Skeletal muscle tissue (tissue), 1 donor: ENCODE data around the gene GHDC. TPM values are rescaled to one million over a fixed set of nuclear protein-coding genes. Genes with fewer than 3 reads are reported as not detected.

Source experiments
- total RNA-seq: library from RNA; depleted of rRNA; stranded (reverse); fragments of >200 nt; gene quantifications from one replicate; pipeline ENCODE4 v1.2.3, GENCODE V29; 2014

The GHDC gene
- total RNA-seq, 1 donor from 2014 or later: 7.3 TPM

Other genes with a start within 250 kb of the GHDC start
- gene CNP, start 227.7 kb downstream of the GHDC start, total RNA-seq: 25.1 TPM
- 55.3 TPM for gene DNAJC7, start 177.1 kb downstream of the GHDC start, total RNA-seq
- gene NKIRAS2, start 174.4 kb downstream of the GHDC start, total RNA-seq: 22.4 TPM
- 1.6 TPM for gene C17orf113, start 143.9 kb downstream of the GHDC start, total RNA-seq
- 0.52 TPM for gene ZNF385C, start 96.0 kb downstream of the GHDC start, total RNA-seq
- 3.7 TPM for gene DHX58, start 81.8 kb downstream of the GHDC start, total RNA-seq
- 8.9 TPM for gene KAT2A, start 73.1 kb downstream of the GHDC start, total RNA-seq
- not detected for gene HSPB9, start 71.7 kb downstream of the GHDC start, total RNA-seq
- 19.8 TPM for gene RAB5C, start 39.5 kb downstream of the GHDC start, total RNA-seq
- gene KCNH4, start 13.4 kb downstream of the GHDC start, total RNA-seq: not detected
- gene HCRT, start 9.0 kb downstream of the GHDC start, total RNA-seq: not detected
- 31.3 TPM for gene STAT5B, start 81.9 kb upstream of the GHDC start, total RNA-seq
- gene STAT5A, start 94.0 kb upstream of the GHDC start, total RNA-seq: 18.3 TPM
- gene STAT3, start 193.9 kb upstream of the GHDC start, total RNA-seq: 44.9 TPM
- 238 TPM for gene CAVIN1, start 228.8 kb upstream of the GHDC start, total RNA-seq